Measurements from ENCODE around the gene IL17RA.
"Not testable (repeated sequence)": the region's sequence is repeated elsewhere in the genome, so short reads cannot be mapped to it uniquely, and the experiment has no call there.

Gene IL17RA

DNA sequence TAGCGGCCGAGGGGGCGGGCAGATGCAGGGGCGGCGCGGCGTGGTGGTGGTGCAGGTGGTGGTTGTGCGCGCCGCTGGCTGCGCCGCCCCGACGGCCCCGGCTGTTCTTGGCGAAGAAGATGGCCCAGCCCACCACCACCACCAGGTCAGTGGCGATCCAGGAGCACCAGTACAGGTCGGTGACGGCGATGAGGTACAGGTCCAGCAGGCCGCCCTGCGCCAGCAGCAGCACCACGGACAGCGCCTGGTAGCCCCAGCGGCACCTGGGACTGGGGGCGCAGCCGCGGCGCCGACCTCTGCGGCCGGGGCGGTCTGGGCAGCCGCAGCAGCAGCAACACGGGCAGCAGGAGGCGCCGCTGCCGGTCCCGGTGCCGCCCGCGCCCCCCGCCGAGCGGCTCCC is 35.5 kb downstream of the IL17RA start:
- no peak for DNase-seq (ENCODE audit: low read depth in 2 of 2, low spot score in 1 of 2)

DNA sequence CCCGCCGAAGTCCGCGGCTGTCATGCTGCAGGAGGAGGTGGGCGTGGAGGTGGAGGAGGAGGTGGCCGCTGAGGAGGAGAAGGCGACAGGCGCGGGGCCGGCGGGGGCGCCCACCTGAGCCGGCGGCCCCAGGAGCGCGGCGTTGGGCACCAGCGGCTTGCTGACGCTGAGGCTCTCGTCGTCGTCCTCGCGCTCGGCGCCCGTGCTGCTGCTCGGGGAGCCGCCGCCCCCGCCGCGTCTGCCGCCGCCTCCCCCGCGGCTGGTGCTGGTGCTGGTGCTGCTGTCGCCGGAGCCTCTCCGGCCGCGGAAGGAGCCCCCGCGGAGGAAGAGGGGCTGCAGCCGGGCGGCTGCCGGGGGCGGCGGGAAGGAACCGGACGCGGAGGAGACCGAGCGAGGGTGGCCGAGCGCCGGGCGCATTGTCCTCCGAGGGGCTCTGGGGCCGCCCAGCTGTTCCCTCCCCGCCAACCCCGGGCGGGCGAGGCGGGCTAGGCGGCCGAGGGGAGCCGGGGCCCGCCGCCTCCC is 36.0 kb downstream of the IL17RA start:
- peak in 1 of 2 donors; percentile 18 for DNase-seq (ENCODE audit: low read depth in 2 of 2, low spot score in 1 of 2)

DNA sequence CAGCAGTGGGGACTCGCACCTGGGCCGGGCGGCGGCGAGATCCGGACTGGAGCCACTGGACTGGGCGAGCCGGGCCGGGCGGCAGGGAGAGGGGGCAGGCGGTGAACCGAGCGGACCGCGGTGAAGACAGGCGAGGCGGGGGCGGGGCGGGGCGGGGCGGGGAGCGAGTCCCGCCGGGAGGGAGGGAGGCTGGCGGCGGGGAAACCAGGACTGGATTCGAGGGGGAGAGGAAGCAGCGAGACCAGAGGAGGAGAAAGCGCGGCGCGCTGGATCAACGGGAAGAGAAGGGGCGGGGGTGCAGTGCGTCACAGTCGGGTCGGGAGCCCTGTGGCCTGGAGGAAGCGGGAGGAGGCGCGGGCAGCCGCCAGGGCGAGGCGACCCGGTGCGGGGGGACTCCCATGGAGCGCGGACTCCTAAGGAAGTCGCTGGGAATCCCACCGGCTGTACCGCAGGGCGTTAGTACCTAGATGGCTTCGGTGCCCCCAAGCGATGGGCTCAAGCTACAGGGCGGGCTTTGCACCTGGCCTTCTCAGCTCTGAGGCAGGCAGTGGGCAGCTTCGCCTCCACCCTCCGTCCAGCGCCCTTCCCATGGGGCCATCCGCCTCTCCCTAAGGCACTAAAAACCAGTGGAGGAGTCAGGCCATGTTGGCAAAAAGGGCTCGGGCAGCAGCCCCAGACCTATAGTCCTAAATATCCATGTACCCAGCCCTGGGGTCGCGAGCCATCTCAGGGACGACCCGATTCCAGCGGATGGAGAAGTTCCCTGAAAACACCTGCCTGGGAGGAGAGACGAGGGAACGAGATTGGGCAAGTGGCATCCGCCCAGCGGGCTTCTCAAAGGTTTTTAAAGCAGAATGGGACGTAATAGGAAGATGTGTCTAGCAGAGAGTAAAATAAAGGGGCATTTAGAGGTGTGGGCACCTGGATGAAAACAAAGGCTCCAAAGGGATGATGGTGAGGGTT is 36.7 kb downstream of the IL17RA start, which contains the start of gene TMEM121B:
TMEM121B (minus strand) TSS at position 128 of the 963 bp plus-strand sequence. CDS start 233 bp downstream, outside the sequence.
- no peak for DNase-seq (ENCODE audit: low read depth in 2 of 2, low spot score in 1 of 2)

DNA sequence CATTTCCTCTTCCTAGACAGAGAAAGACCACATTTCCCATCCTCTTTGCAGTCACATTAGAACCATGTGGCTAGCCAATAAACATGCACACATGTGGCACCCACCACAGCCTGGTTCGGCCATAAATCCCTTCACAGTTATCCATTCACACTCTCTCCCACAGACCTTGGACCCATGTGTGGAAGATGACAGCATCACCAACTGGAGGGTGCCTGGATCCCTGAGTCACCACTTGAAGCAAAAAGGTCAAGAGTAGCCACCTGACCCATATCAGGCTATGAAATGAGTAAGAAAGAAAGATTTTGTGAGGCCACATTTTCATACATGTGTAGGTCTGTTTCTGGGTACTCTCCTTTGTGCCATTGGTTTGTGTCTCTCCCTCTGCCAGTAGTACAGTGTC is 45.4 kb downstream of the IL17RA start:
- no peak for DNase-seq (ENCODE audit: low read depth in 2 of 2, low spot score in 1 of 2)

DNA sequence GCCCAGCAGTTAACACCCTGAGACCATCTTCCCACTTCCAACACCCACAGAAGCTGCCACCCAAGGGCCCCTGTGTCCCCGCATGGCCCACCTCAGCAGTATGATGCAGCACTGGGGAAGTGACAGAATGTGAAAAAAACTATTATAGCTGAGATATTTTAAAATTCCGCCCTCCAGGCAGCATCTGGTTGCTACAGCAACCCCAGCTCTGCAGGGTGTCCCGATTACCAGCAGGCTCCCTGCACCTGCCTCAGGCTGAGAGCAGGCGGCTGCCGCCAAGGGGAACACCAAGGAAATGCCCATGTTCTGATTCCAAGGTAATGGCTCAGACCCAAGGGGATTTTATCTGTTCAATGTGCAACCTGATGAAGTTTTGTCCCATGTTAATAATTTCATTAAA is 46.9 kb downstream of the IL17RA start:
- no peak for DNase-seq (ENCODE audit: low read depth in 2 of 2, low spot score in 1 of 2)

GRCh38 chr22:17132112-17132511 is 47.3 kb downstream of the IL17RA start:
- no peak for DNase-seq (ENCODE audit: low read depth in 2 of 2, low spot score in 1 of 2)

DNA sequence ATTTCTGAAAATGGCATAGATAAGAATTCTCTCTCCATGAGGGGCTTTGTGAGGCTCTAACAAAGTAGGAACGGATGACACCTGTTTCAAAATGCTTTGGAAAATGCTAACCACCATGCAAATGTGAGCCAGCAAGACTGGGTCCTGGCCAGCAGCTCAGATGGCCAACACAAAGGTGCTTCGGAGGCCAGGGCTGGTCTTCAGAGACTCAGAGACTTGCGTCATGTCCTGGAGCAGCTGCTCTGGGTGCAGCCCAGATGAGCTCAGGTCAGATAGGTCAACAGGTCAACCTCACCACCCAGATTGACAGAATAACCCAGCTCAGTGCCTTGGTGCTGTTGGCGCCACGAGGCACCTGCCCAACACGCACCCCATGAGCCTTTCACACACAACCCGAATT is 48.3 kb downstream of the IL17RA start:
- no peak for DNase-seq (ENCODE audit: low read depth in 2 of 2, low spot score in 1 of 2)

- DNase-seq (ENCODE audit: low read depth in 2 of 2, low spot score in 1 of 2) = no peak
Observed at GRCh38 chr22:17135153-17135760, 50.5 kb downstream of the IL17RA start.

DNA sequence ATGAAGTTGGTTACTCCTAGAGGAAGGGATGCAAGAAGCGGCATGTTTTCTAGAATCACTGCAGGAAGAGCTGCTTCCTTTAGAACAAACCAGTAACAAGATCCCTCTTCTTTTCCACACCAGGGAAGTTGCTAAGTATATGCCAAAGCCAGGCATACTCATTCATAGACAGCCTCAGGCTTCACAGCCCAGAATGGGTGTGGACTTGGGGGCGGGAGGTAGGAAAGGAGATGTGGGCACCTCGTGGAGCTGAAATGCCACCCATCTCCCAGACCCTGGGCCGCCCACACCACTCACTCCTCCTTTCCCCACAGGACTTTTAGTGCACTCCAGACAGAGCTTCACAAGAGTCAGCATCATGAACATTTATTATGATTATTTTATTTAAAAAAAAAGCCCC is 52.4 kb downstream of the IL17RA start:
- no peak for DNase-seq (ENCODE audit: low read depth in 2 of 2, low spot score in 1 of 2)

DNA sequence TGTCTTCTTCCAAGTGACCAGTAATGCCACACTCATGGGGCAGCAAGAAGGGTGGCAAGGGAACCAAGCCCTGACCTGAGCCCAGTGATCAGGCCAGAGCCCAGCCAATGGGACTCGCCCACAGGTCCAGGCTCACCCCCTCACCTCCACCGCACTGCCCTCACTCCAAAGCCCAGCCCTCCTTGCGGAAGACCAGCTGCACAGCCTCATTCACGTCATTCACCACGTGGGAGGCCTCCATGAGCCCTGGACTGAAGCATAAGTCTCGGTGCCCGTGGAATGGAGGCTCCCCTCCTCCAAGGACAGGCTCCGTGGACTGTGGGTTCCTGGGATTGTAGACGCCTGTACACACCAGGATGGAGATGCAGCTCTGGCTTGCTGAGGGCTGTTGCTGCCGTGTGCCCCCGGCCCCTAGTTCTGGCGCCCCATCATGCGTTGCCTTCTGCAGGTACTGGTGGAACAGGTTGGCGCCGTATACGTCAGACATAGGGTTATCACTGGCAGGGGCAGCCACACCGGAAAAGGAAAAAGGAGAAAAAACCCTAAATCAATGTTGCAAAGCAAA is 53.1 kb downstream of the IL17RA start:
- no peak for DNase-seq (ENCODE audit: low read depth in 2 of 2, low spot score in 1 of 2)

DNA sequence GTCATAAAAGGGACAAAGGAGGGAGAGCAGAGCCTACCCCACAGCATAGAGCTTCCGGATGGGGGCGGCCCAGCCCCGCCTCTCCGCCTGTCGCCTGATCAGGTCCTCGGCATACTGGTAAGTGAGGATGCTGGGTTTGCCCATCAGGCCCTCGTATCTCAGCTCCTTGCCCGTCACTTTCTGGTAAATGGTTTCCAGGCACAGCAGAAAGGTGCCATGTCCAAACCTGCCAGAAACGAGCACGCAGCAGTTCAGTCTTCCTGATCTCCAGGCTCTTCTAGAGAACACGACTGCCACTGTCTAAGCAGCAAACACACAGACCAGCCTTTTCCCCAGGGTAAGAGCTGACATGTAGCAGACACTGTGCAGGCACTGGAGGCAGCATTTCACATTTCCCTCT is 53.7 kb downstream of the IL17RA start:
- no peak for DNase-seq (ENCODE audit: low read depth in 2 of 2, low spot score in 1 of 2)

GRCh38 chr22:17140022-17140421 is 55.2 kb downstream of the IL17RA start:
- no peak for DNase-seq (ENCODE audit: low read depth in 2 of 2, low spot score in 1 of 2)

GRCh38 chr22:17140826-17141766 is 56.3 kb downstream of the IL17RA start:
- DNase-seq (ENCODE audit: low read depth in 2 of 2, low spot score in 1 of 2) = no peak

DNA sequence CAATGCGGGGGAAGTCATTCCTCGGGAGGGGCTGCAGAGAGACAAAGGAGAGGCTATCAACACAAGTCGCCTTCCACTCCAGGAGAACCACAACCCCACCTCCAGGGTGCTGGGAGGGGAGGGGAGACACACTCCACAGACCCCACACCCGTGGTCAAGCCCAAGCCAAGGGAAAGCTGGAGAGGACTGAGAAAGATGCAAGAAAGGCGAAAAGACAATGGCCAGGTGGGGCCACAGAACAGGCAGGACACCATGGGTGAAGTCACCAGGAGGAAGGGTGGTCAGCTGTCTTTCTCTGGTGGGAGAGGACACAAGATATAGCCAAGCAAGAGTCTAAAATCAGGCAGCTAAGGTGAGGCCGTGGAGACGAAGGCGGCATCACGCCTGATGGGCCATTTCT is 58.3 kb downstream of the IL17RA start:
- no peak for DNase-seq (ENCODE audit: low read depth in 2 of 2, low spot score in 1 of 2)

- DNase-seq (ENCODE audit: low read depth in 2 of 2, low spot score in 1 of 2) = no peak
Observed at GRCh38 chr22:17143826-17144225, 59.0 kb downstream of the IL17RA start.

GRCh38 chr22:17145021-17145680 is 60.4 kb downstream of the IL17RA start:
- DNase-seq (ENCODE audit: low read depth in 2 of 2, low spot score in 1 of 2) = no peak

DNA sequence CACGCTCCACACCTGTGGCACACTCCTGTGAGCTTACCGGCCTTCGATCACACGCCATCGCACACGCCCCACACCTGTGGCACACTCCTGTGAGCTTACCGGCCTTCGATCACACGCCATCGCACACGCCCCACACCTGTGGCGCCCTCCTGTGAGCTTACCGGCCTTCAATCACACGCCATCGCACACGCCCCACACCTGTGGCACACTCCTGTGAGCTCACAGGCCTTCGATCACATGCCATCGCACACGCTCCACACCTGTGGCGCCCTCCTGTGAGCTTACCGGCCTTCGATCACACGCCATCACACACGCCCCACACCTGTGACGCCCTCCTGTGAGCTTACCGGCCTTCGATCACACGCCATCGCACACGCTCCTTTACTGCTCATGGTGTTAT is 62.7 kb downstream of the IL17RA start:
- DNase-seq (ENCODE audit: low read depth in 2 of 2, low spot score in 1 of 2) = not testable (repeated sequence)

- no peak for DNase-seq (ENCODE audit: low read depth in 2 of 2, low spot score in 1 of 2)
Observed at GRCh38 chr22:17149076-17149815, 64.4 kb downstream of the IL17RA start.

DNA sequence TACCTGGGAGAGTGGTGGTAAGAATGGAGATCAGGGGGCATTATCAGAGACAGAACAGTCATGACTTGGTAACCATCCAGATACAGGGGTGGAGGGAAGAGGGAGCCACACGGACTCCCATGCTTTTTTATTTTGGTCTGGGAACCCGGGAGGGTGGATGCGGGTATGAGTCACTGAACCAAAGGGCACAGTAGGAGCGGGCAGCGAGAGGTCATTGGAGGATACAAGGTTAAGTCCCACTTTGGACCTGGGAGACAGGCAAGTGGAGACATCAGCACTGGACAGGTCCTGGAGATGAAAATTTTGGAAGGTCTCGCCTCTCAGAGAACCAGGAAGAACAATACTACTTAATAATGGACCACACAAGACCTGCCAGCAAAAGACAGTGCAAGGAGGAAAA is 67.5 kb downstream of the IL17RA start:
- DNase-seq (ENCODE audit: low read depth in 2 of 2, low spot score in 1 of 2) = no peak

All from stimulated activated CD8-positive, alpha-beta memory T cell treated with anti-CD3 and anti-CD28 coated beads, Interleukin-4, amount 100 ng/mL, for 4 hours (primary cell).